22Rv1 (cell line): ENCODE results near the gene SLC2A5.

Source experiments
- H3K27ac ChIP-seq: fragments of 450-650 bp; 2 replicates; pipeline ENCODE4 v1.5.1; 2017
- ZFX ChIP-seq: fragments of 450-650 bp; IDR thresholded peaks from 2 replicates; pipeline ENCODE4 v1.6.1; 2017; ENCODE audit warnings: antibody characterized with exemption, borderline replicate concordance
- TF ChIP-seq, protein P1 (sequence below): fragments of 450-650 bp; IDR thresholded peaks from 2 replicates; pipeline ENCODE4 v1.5.1; 2017; ENCODE audit warnings: mild to moderate bottlenecking

The SLC2A5 gene

DNA sequence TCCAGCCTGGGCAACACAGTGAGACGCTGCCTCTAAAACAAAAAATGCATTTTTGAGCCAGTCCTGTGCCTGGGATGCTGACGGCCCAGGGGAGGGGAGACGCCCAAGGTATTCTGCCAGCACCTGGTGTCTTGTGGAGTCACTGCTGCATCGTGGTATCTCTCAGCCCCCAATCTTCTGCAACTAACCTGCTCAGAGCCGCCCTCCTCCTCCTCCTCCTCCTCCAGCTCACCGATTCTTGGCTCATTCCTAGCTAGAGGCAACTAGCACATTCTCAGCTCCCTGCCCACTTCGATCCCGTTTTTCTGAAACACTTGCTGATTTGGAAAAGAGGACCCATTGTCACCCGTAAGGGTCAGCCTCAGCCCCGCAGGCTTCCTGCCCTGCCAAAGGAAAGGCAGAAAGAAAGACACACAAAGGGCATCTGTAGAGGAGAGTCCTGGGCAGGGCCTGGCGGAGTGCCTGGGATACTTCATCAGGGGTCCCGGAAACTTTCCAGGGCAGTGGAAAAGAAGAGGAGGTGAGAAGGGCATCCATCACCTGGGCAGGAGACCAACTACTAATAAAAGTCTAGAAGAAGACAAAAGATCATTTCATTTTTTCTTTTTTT is 38.7 kb upstream of the SLC2A5 start:
- no peak for TF ChIP-seq ZFX
- TF ChIP-seq, protein P1, sequence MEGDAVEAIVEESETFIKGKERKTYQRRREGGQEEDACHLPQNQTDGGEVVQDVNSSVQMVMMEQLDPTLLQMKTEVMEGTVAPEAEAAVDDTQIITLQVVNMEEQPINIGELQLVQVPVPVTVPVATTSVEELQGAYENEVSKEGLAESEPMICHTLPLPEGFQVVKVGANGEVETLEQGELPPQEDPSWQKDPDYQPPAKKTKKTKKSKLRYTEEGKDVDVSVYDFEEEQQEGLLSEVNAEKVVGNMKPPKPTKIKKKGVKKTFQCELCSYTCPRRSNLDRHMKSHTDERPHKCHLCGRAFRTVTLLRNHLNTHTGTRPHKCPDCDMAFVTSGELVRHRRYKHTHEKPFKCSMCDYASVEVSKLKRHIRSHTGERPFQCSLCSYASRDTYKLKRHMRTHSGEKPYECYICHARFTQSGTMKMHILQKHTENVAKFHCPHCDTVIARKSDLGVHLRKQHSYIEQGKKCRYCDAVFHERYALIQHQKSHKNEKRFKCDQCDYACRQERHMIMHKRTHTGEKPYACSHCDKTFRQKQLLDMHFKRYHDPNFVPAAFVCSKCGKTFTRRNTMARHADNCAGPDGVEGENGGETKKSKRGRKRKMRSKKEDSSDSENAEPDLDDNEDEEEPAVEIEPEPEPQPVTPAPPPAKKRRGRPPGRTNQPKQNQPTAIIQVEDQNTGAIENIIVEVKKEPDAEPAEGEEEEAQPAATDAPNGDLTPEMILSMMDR = no peak

DNA sequence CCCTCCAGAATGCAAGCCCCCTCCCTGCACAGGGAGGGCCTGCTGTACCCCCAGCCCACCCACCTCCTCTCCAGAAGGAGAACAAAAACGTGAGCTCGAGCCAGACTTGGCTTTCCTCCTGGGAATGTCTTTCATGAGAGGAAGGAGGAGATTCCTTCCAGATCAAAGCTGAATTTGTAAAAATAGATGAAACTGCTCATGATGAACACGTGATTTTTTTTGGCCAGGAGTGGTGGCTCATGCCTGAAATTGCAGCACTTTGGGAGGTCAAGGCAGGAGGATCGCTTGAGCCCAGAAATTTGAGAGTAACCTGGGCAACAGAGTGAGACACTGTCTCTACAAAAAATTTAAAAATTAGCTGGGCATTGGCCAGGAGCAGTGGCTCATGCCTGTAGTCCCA is 37.7 kb upstream of the SLC2A5 start:
- TF ChIP-seq, protein P1 = no peak
- no peak overlapping the region for H3K27ac ChIP-seq

More for the DNA sequence above, 38.7 kb upstream of the SLC2A5 start:
- H3K27ac ChIP-seq = no peak overlapping the region

DNA sequence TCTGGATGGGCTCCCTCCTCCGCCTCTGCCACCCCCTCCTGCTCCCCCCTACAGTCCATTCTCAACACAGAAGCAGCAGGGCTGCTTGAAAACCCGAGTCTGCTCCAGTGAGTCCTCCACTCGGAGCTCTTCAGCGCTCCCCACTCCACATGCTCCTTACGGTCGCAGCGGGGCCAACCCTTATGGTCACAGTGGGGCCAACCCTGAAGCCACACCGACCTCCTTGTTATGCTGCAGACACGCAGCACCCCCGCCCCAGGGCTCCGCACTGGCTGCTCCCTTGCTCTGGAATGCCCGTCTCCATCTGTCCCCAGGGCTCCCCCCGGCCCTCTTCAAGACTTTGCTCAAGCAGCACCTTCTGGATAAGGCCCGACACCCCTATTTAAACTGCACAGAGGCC is 36.9 kb upstream of the SLC2A5 start:
- TF ChIP-seq, protein P1 = no peak
- TF ChIP-seq ZFX = no peak
- H3K27ac ChIP-seq = no peak overlapping the region

DNA sequence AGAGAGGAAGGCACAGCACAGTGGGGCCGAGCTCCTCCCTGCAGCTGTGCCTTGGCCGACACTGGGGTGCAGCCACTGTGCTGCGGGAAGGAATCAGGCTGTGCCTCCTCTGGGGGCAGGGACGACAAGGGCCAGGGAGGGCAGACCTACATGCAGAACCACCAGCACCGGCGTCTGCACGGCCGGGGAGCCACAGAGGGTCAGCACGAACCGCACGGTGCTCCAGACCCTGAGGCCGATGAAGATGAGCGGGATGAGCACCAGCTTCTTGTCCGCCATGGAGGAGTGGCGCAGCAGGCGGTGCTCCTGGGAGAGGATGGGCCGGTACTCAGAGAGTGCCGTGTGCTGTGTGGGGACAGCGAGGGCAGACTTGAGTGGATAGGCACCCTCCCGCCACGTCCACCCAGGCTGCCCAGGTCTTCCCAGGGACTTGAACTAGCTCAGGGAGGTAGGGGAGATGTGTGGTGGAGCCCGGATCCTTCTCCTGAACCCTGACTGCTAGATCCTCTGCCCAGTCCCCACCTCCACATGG is 36.0 kb upstream of the SLC2A5 start:
- H3K27ac ChIP-seq = no peak overlapping the region
- TF ChIP-seq, protein P1 = no peak
- TF ChIP-seq ZFX = no peak

DNA sequence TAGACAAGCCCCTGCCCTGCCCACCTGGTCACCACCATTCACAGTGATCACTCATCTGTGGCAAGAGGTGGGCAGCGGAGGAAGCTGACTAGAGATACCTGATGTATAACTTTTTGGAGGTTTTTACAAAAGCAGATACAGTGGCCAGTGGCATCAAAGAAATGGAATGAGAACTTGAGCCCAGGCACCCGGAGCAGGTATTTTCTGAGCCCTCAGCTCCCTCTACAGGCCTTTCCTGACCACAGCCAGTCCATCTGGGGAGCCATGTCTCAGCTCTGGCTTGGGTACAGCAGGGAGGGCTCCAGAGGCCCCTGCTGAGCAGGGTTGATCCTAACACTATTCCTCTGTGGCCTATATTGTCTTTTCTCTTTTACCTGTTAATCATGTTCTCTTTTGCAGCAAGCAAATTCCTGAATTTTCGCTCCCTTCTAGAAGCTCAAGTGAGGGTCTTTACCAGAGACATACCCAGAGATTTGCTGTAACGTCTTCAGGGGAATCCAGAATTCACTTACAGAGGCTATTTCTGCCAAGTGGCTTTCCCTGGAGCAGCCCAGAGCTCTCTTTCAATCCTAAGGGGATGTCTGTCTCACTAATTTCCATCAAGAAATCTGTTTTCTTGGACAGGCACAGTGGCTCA is 32.2 kb upstream of the SLC2A5 start:
- H3K27ac ChIP-seq = no peak overlapping the region
- no peak for TF ChIP-seq ZFX
- TF ChIP-seq, protein P1 = peak; percentile 75

DNA sequence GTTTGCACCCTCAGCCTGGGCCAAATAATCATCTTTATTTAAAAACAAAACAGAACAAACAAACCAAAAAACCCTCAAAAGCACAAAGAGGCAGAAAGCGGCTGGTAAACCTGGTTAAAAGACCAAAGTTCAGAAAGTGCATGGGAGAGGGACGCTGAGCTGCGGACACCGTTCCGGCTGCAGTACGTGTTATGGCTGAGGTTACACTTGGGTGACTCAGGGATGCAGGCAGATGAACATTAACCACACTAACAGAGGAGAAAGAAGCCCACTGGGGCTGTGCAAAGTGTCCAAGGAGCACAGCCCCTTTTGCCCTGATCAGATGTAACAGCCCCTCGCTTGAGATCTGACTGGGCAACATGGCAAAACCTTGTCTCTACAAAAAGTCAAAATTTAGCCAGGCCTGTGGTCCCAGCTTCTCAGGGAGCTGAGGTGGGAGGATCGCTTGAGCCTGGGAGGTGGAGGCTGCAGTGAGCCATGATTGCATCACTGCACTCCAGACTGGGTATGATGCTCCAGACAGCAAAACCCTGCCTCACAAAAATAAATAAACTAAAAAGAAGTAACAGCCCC is 31.1 kb upstream of the SLC2A5 start:
- no peak overlapping the region for H3K27ac ChIP-seq
- TF ChIP-seq, protein P1 = no peak
- TF ChIP-seq ZFX = no peak

DNA sequence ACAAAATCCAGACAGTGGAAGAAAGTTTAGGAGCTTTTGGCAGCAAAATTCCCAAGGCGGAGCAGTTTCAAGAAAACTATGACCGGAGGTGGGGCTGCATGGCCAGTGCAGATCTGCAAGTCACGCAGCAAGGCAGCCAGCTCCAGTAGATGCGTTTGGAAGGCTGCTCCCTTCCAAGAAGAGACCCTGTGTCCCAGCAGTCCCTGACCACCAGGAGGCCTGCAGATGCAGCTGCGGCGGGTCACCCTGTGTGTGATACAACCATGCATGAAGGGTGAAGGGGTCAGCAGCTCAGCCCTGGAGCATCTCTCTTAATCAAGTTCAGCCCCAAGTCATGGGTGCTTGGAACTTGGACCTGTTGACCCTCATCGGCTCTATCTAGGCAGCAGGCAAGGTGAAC is 30.1 kb upstream of the SLC2A5 start:
- H3K27ac ChIP-seq = no peak overlapping the region
- TF ChIP-seq ZFX = no peak
- TF ChIP-seq, protein P1 = no peak
